Measurements from ENCODE around the gene STK4.

- TF ChIP-seq CTCF (IDR thresholded peaks at IDR 0.05) (no peak), POLR2A (IDR thresholded peaks at IDR 0.05) (no peak)
These were observed 85.1 kb downstream of the STK4 start for GRCh38 chr20:45051204-45052060.
